Measurements from ENCODE around the gene CHRNA4. TPM values are rescaled to one million over a fixed set of nuclear protein-coding genes. Genes with fewer than 3 reads are reported as not detected.
A peak's percentile ranks its signal among the peaks of the same experiment; 100 is the strongest.
"Not testable (repeated sequence)": the region's sequence is repeated elsewhere in the genome, so short reads cannot be mapped to it uniquely, and the experiment has no call there.

The CHRNA4 gene
- total RNA-seq, 2 experiments from 2014 or later: not detected

- H3K4me1 Mint-ChIP-seq; H3K27ac Mint-ChIP-seq; H3K4me3 Mint-ChIP-seq; H3K36me3 Mint-ChIP-seq; POLR2A ChIA-PET; ATAC-seq (ENCODE audit: low read depth); H3K9me3 Mint-ChIP-seq; DNase-seq: not testable (repeated sequence)
- peaks cover 12% of the 10 kb centered on the region for H3K27me3 Mint-ChIP-seq
These were observed 21.7 kb downstream of the CHRNA4 start for GRCh38 chr20:63339154-63340094.

GRCh38 chr20:63337786-63338420, 23.2 kb downstream of the CHRNA4 start:
- Mint-ChIP-seq H3K4me3 (no peak overlapping the region), H3K36me3 (no peaks in the 10 kb centered on the region), H3K27me3 (peaks cover 12% of the 10 kb centered on the region), H3K9me3 (peaks cover 8% of the 10 kb centered on the region), H3K27ac (no peak overlapping the region), H3K4me1 (no peaks in the 10 kb centered on the region)
- ATAC-seq (ENCODE audit: low read depth) (no peak), DNase-seq (no peak)
- POLR2A ChIA-PET: no interaction called here

GRCh38 chr20:63336232-63336752, 24.9 kb downstream of the CHRNA4 start:
- Mint-ChIP-seq H3K4me1 (no peaks in the 10 kb centered on the region), H3K4me3 (no peak overlapping the region), H3K36me3 (peaks cover 2% of the 10 kb centered on the region), H3K9me3 (peaks cover 14% of the 10 kb centered on the region), H3K27ac (no peak overlapping the region), H3K27me3 (peaks cover 14% of the 10 kb centered on the region)
- POLR2A ChIA-PET: no interaction called here
- ATAC-seq (ENCODE audit: low read depth) (no peak), DNase-seq (no peak)

- no peak overlapping the region for H3K4me3 Mint-ChIP-seq
- H3K4me1 Mint-ChIP-seq: no peaks in the 10 kb centered on the region
- POLR2A ChIA-PET: no interaction called here
- DNase-seq: no peak
- H3K36me3 Mint-ChIP-seq: peaks cover 2% of the 10 kb centered on the region
- no peak overlapping the region for H3K27ac Mint-ChIP-seq
- H3K27me3 Mint-ChIP-seq: peaks cover 14% of the 10 kb centered on the region
- no peak for ATAC-seq (ENCODE audit: low read depth)
- peaks cover 13% of the 10 kb centered on the region for H3K9me3 Mint-ChIP-seq
These were observed 25.4 kb downstream of the CHRNA4 start for GRCh38 chr20:63335711-63336110.

- ATAC-seq (ENCODE audit: low read depth); H3K4me3 Mint-ChIP-seq; DNase-seq; H3K27ac Mint-ChIP-seq; H3K4me1 Mint-ChIP-seq; POLR2A ChIA-PET; H3K36me3 Mint-ChIP-seq: not testable (repeated sequence)
- Mint-ChIP-seq H3K9me3 (peaks cover 13% of the 10 kb centered on the region), H3K27me3 (peaks cover 14% of the 10 kb centered on the region)
These were observed 26.1 kb downstream of the CHRNA4 start for GRCh38 chr20:63335060-63335459.

GRCh38 chr20:63334356-63334755, 26.8 kb downstream of the CHRNA4 start:
- no peak for DNase-seq
- H3K4me3 Mint-ChIP-seq: no peak overlapping the region
- POLR2A ChIA-PET: no interaction called here
- peaks cover 14% of the 10 kb centered on the region for H3K27me3 Mint-ChIP-seq
- H3K27ac Mint-ChIP-seq: no peak overlapping the region
- peaks cover 2% of the 10 kb centered on the region for H3K36me3 Mint-ChIP-seq
- no peak for ATAC-seq (ENCODE audit: low read depth)
- H3K9me3 Mint-ChIP-seq: peaks cover 10% of the 10 kb centered on the region
- H3K4me1 Mint-ChIP-seq: no peaks in the 10 kb centered on the region

- no peak for ATAC-seq (ENCODE audit: low read depth)
- Mint-ChIP-seq H3K27ac (no peak overlapping the region), H3K27me3 (peaks cover 14% of the 10 kb centered on the region), H3K4me3 (no peak overlapping the region), H3K4me1 (no peaks in the 10 kb centered on the region), H3K36me3 (peaks cover 2% of the 10 kb centered on the region), H3K9me3 (peaks cover 7% of the 10 kb centered on the region)
- no peak for DNase-seq
- POLR2A ChIA-PET: no interaction called here
These were observed 27.8 kb downstream of the CHRNA4 start for GRCh38 chr20:63333241-63333836.

- Mint-ChIP-seq H3K4me1 (no peaks in the 10 kb centered on the region), H3K36me3 (peaks cover 2% of the 10 kb centered on the region), H3K27me3 (peaks cover 14% of the 10 kb centered on the region), H3K4me3 (no peak overlapping the region), H3K27ac (no peak overlapping the region), H3K9me3 (peaks cover 7% of the 10 kb centered on the region)
- ATAC-seq (ENCODE audit: low read depth) (no peak), DNase-seq (no peak)
- POLR2A ChIA-PET: no interaction called here
These were observed 28.5 kb downstream of the CHRNA4 start for GRCh38 chr20:63332488-63333240.

- H3K36me3 Mint-ChIP-seq: peaks cover 2% of the 10 kb centered on the region
- ATAC-seq (ENCODE audit: low read depth) (no peak), DNase-seq (no peak)
These were observed 29.3 kb downstream of the CHRNA4 start for GRCh38 chr20:63331741-63332400.

GRCh38 chr20:63330940-63331339, 30.2 kb downstream of the CHRNA4 start:
- no peak for ATAC-seq (ENCODE audit: low read depth)
- DNase-seq: no peak
- H3K27ac Mint-ChIP-seq: no peak overlapping the region
- peaks cover 5% of the 10 kb centered on the region for H3K27me3 Mint-ChIP-seq
- peaks cover 7% of the 10 kb centered on the region for H3K9me3 Mint-ChIP-seq
- H3K36me3 Mint-ChIP-seq: peaks cover 2% of the 10 kb centered on the region
- no peak overlapping the region for H3K4me3 Mint-ChIP-seq
- H3K4me1 Mint-ChIP-seq: no peaks in the 10 kb centered on the region
- POLR2A ChIA-PET: no interaction called here

More at GRCh38 chr20:63331741-63332400, 29.3 kb downstream of the CHRNA4 start:
- peaks cover 8% of the 10 kb centered on the region for H3K27me3 Mint-ChIP-seq
- POLR2A ChIA-PET: no interaction called here
- H3K4me1 Mint-ChIP-seq: no peaks in the 10 kb centered on the region
- H3K9me3 Mint-ChIP-seq: peaks cover 7% of the 10 kb centered on the region
- no peak overlapping the region for H3K4me3 Mint-ChIP-seq
- H3K27ac Mint-ChIP-seq: no peak overlapping the region

GRCh38 chr20:63330084-63330760, 30.9 kb downstream of the CHRNA4 start:
- Mint-ChIP-seq H3K4me1 (no peaks in the 10 kb centered on the region), H3K9me3 (peaks cover 7% of the 10 kb centered on the region)
- POLR2A ChIA-PET: no interaction called here

GRCh38 chr20:63329331-63330083, 31.6 kb downstream of the CHRNA4 start:
- POLR2A ChIA-PET: no interaction called here
- no peak overlapping the region for H3K4me3 Mint-ChIP-seq
- H3K36me3 Mint-ChIP-seq: peaks cover 2% of the 10 kb centered on the region
- DNase-seq (no peak), ATAC-seq (ENCODE audit: low read depth) (no peak)
- H3K4me1 Mint-ChIP-seq: no peaks in the 10 kb centered on the region
- peak overlapping the region; percentile 50 for H3K27ac Mint-ChIP-seq
- peaks cover 7% of the 10 kb centered on the region for H3K9me3 Mint-ChIP-seq
- H3K27me3 Mint-ChIP-seq: peaks cover 2% of the 10 kb centered on the region

More at GRCh38 chr20:63330084-63330760, 30.9 kb downstream of the CHRNA4 start:
- no peak for ATAC-seq (ENCODE audit: low read depth)
- H3K27ac Mint-ChIP-seq: no peak overlapping the region
- peaks cover 2% of the 10 kb centered on the region for H3K36me3 Mint-ChIP-seq
- H3K27me3 Mint-ChIP-seq: peaks cover 2% of the 10 kb centered on the region
- no peak overlapping the region for H3K4me3 Mint-ChIP-seq
- DNase-seq: no peak
